HG03521 (cell line): ENCODE measurements around the gene HOXB9.

Experiments used
- ATAC-seq: cut with Tn5 transposase; IDR thresholded peaks from one replicate; pipeline ENCODE4 v1.9.1; 2021; ENCODE audit warnings: mild to moderate bottlenecking, moderate library complexity; ENCODE audit not compliant: unreplicated experiment

Gene HOXB9

DNA sequence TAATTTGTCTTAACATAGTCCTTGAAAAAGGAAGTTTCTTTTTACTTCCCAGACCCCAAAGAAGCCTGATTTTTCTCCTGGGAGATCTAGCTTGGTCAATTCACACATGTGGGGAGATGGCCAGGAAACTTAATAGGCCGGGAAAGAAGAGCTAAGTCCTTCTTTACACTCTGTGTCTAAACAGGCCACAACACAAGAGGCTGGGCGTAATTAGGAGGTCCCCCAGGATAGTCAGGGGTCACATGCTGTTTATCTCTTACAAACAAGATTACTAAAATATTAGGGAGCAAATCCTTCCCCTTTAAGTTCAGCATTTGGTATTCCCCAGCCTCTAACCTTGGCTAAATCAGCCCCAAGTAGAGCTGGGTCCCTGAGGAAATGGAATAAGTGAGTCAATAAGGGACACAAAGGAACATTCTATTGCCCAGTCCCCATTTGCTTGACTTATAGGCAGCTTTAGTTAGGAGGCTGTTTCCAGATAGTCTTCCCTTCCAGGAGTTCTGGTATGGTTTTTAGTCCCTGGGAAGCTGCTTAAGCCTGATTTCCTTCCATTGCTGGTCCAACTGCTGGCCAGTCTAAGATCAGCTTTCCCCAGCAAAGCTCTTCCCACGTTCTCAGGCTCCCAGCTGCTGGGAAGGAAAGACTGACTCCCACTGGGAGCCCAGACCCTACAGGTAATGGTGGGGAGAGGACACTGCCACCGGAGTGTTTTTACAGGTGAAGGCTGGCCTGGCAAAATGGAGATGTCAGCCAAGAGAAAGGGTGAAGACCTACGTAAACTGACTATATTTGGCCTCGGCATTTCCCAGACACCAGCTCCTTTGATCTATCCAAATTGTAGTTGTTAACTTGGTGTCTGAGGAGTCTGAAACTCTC is 14.1 kb upstream of the HOXB9 start:
- no peak for ATAC-seq

- ATAC-seq, result no peak
Observed at GRCh38 chr17:48639136-48639535, 13.0 kb upstream of the HOXB9 start.

GRCh38 chr17:48637323-48638260 is 11.4 kb upstream of the HOXB9 start:
- ATAC-seq, result no peak

- no peak for ATAC-seq
Observed at GRCh38 chr17:48636177-48637018, 10.2 kb upstream of the HOXB9 start.

- ATAC-seq, result no peak
Observed at GRCh38 chr17:48634493-48635208, 8.5 kb upstream of the HOXB9 start.

GRCh38 chr17:48633266-48633677 is 7.1 kb upstream of the HOXB9 start:
- no peak for ATAC-seq

DNA sequence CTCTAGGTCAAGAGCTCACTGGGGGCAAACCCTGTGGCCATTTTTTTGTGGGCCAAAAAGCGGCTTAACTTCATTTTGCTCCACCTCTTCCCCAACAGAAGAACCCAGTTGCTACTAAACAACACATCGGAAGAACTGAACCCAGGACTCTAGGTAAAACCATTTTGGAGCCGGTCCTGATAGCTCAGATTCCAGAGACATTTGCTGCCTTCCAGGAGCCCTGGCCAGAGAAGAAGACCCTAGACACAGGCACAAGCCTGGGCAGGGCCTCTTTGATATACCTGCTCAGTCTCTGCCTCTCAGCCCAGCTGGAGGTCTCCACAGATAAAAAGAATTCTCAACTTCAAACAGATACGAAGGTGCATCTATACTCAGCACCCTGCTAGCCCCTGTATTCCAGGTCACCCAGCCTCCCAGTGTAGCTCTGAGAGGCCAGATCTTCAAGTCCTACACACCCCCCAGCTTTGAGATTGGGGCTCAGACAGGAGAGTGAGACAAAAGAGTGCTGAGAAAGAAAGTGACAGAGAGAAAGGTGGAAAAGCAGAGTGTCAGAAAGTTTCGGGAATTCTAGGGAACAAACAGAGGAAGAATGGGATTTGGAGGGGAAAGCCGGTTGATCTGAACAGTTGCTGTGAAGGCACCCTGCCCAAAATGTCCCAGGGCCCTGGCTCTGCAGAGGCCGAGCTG is 6.6 kb upstream of the HOXB9 start:
- ATAC-seq, result no peak

DNA sequence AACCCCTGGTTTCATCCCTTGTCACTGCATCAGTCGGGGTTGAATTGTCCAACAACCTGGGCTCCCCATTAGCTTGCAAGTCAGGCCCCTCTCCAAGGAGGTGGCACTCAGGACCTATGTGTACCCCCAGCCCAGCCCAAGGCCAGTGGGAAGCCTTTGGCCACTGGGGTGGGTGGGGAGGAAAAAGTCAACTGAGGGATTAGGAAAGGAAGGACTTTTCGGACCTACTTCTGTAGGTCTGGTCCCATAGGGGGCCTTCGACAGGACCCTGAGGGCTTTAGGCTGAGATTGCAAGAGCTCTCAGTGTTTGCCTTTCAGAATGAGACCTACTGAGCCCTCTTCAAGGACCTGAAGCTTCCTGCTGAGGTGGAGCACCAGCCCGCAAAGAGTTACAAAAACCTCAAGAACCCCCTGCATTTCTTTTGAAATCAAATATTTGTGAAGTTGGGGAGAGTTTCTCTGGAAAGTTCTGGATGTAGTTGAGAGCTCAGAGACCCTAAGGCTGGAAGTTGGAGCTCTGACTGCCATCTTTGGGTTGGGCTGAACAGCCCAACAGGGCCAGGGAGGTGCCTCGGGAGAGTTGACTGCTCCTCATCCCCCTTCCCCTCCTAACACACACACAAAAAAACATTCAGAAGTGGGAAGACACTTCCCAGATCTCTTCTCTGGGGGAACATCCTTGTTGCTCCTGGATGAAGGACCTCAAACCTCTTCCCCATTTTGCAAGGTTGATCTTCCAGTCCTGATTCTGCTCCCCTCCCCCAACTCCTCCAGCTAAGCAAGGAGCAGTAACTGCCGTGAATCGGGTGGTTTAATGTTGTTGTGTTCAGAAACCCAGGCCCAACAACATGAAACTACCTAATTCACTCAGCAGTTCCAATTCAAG is 5.8 kb upstream of the HOXB9 start:
- ATAC-seq, result no peak

DNA sequence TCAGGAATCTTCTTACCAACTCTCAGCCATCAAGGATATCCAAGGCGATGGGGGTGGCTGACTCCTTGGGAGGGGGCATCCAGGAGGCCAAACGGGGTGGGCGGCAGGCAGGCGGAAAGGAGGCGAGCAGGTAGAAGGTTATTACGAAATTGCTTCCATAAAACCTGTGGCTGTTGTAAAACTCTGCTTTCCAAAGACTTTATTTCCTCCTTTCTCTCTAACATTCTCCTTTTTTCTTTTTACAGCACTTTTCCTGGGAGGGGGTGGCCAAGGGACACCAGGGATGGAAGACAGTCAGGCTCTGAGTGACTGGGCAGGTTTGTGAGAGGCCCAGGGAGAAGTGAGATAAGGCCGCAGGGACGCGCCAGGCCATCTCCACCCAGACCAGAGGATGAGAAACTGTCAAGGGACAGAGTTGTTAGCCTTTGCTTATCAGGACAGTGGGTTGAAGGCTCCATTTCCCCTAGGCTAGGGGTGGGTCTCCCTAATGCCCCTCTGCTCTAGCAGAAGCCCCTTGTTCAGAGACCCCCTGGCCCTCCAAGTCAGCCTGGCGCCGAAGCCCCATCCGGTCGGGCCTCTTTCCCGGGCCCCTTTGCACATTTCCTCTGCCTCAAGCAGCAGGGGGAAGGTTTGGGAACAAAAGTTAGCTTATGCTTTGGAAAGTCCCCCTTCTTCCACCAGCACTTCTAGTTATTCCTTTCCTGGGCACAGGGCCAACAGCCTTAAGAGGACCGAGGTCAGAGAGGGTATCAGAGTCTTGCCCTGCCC is 5.0 kb upstream of the HOXB9 start:
- no peak for ATAC-seq

DNA sequence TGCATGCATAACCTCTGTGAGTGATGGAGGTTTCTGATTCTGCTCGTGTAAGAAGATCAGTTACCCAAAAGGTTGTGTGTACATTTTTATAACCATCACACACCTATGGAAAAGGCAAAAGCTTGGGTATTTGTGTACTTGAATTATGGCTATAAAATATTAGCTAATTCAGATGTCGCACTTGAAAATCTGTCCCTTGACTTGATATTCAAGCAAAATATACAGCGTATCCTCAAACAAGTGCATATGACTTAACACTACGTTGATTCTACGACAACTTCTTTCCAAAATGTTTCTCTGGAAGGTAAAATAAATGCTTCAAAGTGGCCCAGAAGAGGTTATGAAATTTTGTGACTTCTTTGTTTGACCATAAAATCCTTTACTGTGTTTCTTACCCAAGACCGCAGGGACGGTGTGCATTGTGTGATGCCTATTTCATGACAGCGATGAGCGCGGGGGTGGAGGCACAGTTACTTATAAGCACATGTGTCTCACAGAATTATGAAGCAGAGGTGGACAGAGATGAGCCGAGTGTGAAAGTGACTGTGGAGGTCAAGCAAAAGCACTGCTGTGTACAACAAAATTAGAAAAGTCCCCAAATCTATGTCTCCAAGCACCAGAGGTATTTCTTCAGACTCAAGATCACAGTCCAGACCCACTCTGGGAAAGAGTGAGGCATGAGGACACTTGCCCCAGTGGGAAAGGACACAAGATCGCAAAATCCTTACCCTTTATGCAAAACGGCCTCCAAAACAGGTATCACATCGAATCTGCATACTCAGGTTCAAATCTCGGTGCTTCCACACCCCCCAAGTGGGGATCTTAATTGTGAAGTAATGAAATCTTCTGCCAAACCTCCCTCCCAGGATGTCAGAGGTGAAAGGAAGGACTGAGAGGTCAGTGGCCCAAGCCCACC is 4.1 kb upstream of the HOXB9 start:
- no peak for ATAC-seq

DNA sequence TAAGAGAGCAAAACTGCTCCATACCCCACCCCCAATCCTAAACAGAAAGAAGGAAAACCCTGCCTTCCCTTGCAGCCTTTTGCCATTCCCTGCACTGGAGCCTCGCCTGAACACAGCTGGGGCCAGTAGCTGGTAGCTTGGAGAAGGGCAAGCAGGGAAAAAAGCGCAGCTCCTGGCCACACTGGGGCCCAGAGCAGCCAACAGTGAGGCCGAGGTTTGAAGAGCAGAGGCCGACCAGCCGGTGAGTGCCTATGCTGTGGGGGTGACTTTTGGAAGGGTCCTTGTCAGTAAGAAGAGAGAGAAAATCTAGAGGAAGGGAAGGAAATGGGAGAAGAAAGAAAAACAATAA is 3.2 kb upstream of the HOXB9 start:
- ATAC-seq, result no peak

DNA sequence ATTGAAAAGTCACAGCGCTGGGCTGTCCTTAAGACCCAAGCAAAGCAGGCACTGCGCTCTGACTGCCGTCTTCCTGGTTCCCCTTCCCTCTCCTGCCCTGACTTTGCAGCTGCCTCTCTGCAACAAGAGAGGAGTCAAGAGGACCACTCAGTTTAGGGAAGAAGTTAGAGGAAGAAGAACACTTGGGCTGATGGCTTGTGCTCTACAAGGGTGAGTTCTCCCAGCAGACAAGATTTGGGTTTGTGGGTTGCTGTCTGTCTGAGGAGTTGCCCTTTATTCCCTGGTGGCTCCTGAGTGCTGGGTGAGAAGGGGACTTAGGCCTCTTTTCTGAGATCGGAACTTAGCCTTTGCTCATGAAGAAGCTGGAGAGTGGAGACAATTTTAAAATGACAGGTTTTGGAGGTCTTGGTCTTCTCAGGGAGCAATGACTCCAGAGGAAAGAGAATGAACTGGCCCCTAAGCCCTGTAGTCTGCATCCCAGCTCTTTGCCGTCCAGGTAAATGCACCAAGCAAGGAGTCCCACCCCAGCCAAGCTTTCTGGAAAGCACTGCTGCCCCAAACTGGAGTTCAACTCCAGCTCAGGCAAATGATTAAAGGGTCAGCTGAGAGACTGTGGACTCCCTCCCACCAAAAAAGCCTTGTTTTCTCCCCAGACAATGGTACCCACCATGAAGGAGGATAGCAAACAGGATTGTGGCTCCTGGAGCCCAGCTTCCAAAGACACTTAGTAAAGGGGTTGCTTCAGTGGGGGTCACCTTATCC is 2.7 kb upstream of the HOXB9 start:
- no peak for ATAC-seq

- no peak for ATAC-seq
Observed at GRCh38 chr17:48627623-48628521, 1.7 kb upstream of the HOXB9 start.

GRCh38 chr17:48627118-48627597 is 1.0 kb upstream of the HOXB9 start:
- no peak for ATAC-seq
